ENCODE data around the gene RNF13.
"Not testable (repeated sequence)": the region's sequence is repeated elsewhere in the genome, so short reads cannot be mapped to it uniquely, and the experiment has no call there.

Gene RNF13

DNA sequence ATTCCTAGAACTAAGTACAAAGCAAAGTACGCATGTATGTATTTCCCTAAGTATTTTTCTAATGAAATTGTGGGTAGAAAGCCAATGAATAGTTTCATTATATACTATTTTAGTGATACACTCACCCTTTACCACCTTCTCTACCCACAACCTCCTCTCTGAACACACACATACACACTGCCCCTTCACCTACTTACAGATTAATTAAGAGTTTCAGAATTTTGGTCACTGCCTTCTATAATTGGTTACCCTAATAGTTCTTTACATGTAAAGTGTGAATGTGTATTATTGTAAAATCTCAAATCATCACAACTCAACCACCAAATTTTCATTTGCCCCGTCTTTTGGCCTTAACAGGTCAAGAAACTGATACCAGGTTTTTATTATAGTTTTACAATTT lies 150.5 kb downstream of the RNF13 start:
- no peak for FAIRE-seq

GRCh38 chr3:149964291-149964690 lies 151.3 kb downstream of the RNF13 start:
- no peak for FAIRE-seq

DNA sequence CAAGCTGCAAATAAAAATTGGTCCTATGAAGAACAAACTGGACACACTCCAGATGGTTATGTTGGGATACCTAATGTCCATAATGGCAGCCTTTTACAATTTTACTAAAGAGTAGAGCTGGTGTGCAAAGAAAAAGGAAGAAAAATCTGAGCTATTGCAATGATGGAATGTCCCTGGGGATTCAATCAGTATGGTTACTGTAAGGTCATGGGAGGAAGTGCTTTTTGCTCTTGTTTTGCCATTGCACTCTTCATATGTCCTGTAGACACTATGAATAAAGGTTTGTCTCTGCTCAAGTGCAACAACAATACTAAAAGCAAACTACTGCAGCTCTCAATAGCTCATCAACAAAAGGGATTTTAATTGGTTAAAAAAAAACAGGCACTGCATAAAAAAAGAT lies 152.3 kb downstream of the RNF13 start:
- no peak for FAIRE-seq

- peak; percentile 97 for FAIRE-seq
Measured at GRCh38 chr3:149967086-149967685, 154.2 kb downstream of the RNF13 start.

GRCh38 chr3:149968216-149968615 lies 155.2 kb downstream of the RNF13 start:
- no peak for FAIRE-seq

DNA sequence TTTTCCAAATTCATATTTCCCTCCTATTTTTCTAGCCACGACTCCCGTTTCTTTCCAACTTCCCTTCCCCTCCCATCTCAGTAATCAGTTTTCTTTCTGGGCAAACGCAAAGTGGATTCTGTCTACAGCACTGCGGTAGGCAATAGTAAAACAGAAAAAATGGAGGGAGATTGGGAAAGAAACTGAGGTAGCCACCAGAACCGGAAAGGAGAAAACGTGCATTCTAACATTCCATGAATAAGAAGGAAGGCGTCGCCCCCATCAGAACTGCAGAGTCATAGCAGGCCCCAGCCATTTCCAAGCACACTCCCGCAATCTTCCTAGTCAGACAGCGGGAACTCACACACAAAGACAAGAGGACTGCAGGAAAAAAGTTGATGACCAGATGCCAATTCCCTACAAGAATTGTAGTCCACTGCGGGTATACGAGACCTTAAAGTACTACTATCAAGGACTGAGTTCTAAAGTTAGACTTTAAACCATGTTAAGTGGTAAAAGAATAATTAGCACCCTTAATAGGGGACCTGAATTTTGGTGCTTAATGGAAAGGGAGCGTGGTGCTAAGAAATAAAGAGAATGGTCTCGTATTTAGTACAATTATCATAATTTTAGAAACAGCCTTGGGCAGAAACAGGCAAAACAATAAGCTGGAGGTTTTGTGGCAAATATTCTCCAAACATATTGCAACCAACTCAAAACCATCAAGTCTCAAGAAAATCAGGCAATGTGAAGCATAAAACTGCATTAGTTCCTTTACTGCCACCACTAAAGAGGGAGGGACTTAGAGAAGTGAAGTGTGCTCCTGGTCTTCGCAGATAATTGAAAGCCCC lies 156.3 kb downstream of the RNF13 start:
- FAIRE-seq, result peak; percentile 46

GRCh38 chr3:149969940-149970715 lies 157.1 kb downstream of the RNF13 start:
- no peak for FAIRE-seq

DNA sequence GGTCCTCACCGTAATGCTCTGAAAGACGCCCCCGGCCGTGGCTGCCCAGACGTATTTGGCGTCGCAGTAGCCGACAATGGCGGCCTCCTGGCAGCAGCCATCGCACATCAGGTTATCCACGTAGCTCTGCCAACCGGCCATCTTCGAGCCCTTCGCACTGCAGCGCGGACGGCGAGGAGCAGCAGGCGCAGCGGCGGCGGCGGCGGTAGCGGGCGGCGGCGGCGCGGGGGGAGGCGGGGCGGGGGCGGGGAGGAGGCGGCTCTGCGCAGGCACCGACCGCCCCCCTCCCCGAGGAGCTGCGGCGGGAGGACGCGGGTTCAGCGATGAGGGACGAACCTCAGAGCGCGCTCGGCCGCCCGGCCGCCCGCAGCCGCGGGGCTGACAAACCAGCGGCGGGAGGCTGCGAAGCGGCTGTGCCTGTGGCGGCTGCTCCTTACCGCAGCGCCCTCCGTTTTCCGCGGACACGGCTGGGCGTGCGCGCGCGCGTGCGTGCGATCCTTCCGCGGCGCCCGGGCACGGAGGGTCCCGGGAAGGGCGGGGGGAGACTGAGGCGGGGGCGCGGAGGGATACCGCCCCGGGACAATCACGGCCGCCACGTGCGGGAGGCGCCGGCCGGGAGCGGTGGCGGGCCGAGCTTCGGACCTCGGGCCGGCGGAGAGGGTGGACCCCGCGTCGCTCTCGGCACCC lies 157.8 kb downstream of the RNF13 start, which contains the start of gene PFN2:
TSS of gene PFN2 (minus strand) at position 180 of the 687 bp plus-strand sequence. CDS start at position 141, 39 bp downstream.
- FAIRE-seq, result no peak

- FAIRE-seq, result no peak
Measured at GRCh38 chr3:149971403-149972075, 158.5 kb downstream of the RNF13 start.

- FAIRE-seq, result no peak
Measured at GRCh38 chr3:149975919-149976318, 162.9 kb downstream of the RNF13 start.

- no peak for FAIRE-seq
Measured at GRCh38 chr3:149977386-149977785, 164.4 kb downstream of the RNF13 start.

GRCh38 chr3:149981979-149982378 lies 169.0 kb downstream of the RNF13 start:
- not testable (repeated sequence) for FAIRE-seq

DNA sequence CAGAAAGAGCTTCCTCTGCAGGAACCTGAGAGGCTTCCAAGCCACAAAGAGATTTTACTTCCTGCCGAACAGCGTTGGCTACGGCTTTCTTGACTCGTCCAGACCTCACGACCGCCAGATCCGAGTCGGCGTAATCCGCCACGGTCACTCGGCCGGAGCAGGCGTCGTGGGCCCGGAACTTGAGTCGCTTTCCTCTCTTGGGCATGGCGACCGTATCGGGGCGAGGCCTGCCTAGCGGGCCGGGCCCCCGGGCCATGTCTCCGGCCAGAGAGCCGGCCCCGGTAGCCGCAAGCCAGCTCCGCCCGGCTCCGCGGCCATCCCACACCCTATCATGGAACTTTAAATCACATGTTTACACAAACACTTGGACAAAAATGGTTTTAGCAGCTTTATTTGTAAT lies 170.0 kb downstream of the RNF13 start:
- FAIRE-seq, result not testable (repeated sequence)

DNA sequence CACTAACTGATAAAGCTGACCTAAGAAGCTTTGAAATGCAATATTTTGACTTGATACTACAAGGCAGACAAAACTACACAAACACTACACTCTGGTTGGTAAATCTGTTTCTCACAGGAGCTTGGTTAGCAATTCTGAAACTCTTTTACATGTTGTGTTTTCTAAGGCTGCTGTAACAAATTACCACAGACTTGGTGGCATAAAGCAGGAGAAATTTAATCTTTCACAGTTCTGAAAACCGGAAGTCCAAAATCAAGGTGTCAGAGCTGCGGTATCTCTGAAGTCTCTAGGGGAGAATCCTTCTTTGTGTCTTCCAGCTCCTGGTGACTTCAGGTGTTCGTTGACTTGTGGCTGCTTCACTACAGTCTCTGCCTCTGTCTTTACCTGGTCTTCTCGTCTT lies 170.6 kb downstream of the RNF13 start:
- FAIRE-seq, result no peak

GRCh38 chr3:149989307-149989706 lies 176.3 kb downstream of the RNF13 start:
- no peak for FAIRE-seq

GRCh38 chr3:149990423-149990948 lies 177.5 kb downstream of the RNF13 start:
- peak; percentile 68 for FAIRE-seq

DNA sequence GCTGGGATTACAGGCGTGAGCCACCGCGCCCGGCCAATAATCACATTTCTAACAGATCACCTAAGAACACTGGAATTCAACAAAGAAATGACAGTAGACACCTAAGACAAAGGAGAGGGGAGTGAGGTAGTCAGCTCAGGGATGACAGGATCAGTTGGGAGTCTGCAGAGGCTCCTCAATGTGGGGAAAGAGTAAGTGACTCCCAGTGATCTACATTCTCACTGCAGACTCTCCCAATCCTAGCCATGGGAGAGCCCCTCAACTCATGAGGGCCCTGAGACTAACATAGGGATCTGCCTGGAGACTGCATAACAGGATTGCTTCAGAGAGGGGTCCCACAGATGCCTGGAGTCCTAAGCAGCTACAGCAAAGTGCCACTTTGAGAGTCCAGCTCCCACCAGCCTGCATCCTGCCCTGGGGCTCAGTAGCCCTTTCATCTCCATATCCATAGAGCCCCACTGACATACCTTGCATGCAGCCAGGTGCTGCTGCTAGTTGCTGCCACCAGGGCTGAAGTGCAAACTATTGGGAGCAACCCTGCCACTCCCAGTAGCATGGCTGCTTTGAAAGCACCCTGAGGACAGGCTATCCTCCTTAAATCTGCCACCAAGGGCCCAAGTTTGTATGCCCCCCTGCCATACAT lies 179.5 kb downstream of the RNF13 start:
- FAIRE-seq, result no peak

- no peak for FAIRE-seq
Measured at GRCh38 chr3:149998946-149999345, 185.9 kb downstream of the RNF13 start.

DNA sequence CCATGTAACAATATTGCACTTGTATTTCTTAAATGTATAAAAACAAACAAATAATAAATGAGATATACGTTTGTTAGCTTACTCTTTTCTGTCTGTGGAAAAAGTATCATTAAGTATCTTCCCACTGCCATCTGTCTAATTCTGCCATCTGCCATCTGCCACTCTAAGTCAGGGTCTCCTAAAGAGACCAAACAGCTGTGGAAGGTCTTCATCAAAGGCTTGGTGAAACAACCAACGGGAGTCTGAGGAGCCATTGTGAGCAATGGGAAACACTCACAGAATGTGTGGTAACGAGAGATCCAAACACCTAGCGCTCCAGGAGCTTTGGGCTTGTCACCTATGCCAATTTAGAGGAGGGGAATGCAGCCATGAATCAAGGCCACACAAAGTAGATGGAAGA lies 186.4 kb downstream of the RNF13 start:
- no peak for FAIRE-seq

DNA sequence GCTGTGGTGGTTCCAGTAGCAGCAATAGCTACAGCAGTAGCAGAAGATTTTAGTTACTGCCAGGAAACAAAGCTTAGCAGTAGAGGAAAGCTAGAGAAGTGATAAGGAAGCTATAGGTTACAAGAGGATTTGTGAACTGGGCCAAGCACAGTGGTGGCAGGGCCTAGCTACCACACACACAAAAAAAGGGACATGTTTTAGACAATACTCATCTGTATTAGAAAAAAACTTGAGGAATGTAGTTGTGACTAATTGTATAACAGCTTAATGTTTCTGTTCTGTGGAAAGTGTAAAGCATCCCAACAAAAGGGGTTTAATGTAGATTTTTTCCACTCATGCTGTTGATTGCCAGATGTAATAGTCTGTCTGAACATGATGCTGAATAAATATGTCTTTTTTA lies 187.6 kb downstream of the RNF13 start:
- no peak for FAIRE-seq

Measured in endometrium (tissue), 2 donors.